Breast epithelium (tissue), 3 donors: ENCODE results near the gene SCUBE3.

Experiments used
- CTCF ChIP-seq, 3 donors: fragments of 450-650 bp; IDR thresholded peaks; one replicate each; pipeline ENCODE4 v1.5.1; 2016 to 2017; ENCODE audit warnings: antibody characterized with exemption in 3 of 3, mild to moderate bottlenecking in 3 of 3, moderate library complexity in 3 of 3
- POLR2A ChIP-seq: fragments of 450-650 bp; IDR thresholded peaks from one replicate; pipeline ENCODE4 v1.6.1; 2016; ENCODE audit warnings: antibody characterized with exemption, mild to moderate bottlenecking, moderate library complexity

- no peak for TF ChIP-seq CTCF (IDR thresholded peaks at IDR 0.05)
- TF ChIP-seq POLR2A = no peak
Measured at GRCh38 chr6:35165630-35166071, 48.1 kb upstream of the SCUBE3 start.
